K562 (cell line): Measurements from ENCODE around the gene HRC. TPM values are rescaled to one million over a fixed set of nuclear protein-coding genes. Genes with fewer than 3 reads are reported as not detected.

Experiments
- CC2D1A ChIP-seq: fragments of 450-650 bp; IDR thresholded peaks from 2 replicates; pipeline ENCODE4 v1.6.1; 2017; ENCODE audit warnings: mild to moderate bottlenecking
- DEAF1 ChIP-seq: fragments of 450-650 bp; formaldehyde crosslinking; IDR thresholded peaks from 2 replicates; pipeline ENCODE4 v1.4.0; 2020; ENCODE audit warnings: mild to moderate bottlenecking, moderate library complexity
- FOXK1 ChIP-seq: sonication (generic); formaldehyde crosslinking; IDR thresholded peaks from 2 replicates; pipeline ENCODE4 v1.8.0; 2022; ENCODE audit warnings: missing genetic modification reagents, mild to moderate bottlenecking, borderline replicate concordance
- FOXM1 ChIP-seq, 2 experiments: fragments of 450-650 bp in 1 of 2; sonication (generic) in 1 of 2; formaldehyde crosslinking in 1 of 2; IDR thresholded peaks; 2 replicates each; pipeline versions ENCODE4 v1.6.1 to v1.9.0; 2017 to 2022; ENCODE audit warnings: low read depth in 2 of 2, mild to moderate bottlenecking in 2 of 2, missing genetic modification reagents in 1 of 2, moderate library complexity in 1 of 2
- GATAD2B ChIP-seq: fragments of 450-650 bp; IDR thresholded peaks from 2 replicates; pipeline ENCODE4 v1.6.1; 2017; ENCODE audit warnings: mild to moderate bottlenecking, borderline replicate concordance
- KDM2B ChIP-seq: fragments of 250-450 bp; sonication (Bioruptor Pico); IDR thresholded peaks from 2 replicates; pipeline ENCODE4 v1.8.0; 2021; ENCODE audit warnings: mild to moderate bottlenecking, moderate library complexity
- LCOR ChIP-seq: sonication (generic); formaldehyde crosslinking; IDR thresholded peaks from 2 replicates; pipeline ENCODE4 v1.8.0; 2022; ENCODE audit warnings: mild to moderate bottlenecking, missing genetic modification reagents
- MXI1 ChIP-seq: IDR thresholded peaks from 2 replicates; pipeline ENCODE4 v1.6.1; 2011; ENCODE audit warnings: low read depth, mild to moderate bottlenecking, improper control_type of control experiment, low read length
- MYNN ChIP-seq, 2 experiments: sonication (generic); formaldehyde crosslinking in 1 of 2; IDR thresholded peaks; 2 replicates each; pipeline versions ENCODE4 v1.5.0 to v1.6.1; 2016 to 2020; ENCODE audit warnings: antibody characterized with exemption in 1 of 2, missing genetic modification reagents in 1 of 2
- PHB ChIP-seq: fragments of 250-450 bp; sonication (Bioruptor Pico); IDR thresholded peaks from 2 replicates; pipeline ENCODE4 v1.5.0; 2021
- SAFB ChIP-seq: fragments of 200-400 bp; formaldehyde crosslinking; IDR thresholded peaks from 2 replicates; pipeline ENCODE4 v1.6.1; 2017; ENCODE audit warnings: low read depth, low read length, borderline replicate concordance
- TAF1 ChIP-seq: IDR thresholded peaks from 2 replicates; pipeline ENCODE4 v1.6.1; 2011; ENCODE audit warnings: mild to moderate bottlenecking, low read length, moderate library complexity; ENCODE audit not compliant: insufficient read depth, control insufficient read depth, severe bottlenecking; ENCODE audit errors: extremely low read depth
- TBP ChIP-seq: optimal IDR thresholded peaks from 2 replicates; pipeline ENCODE3; 2011; ENCODE audit warnings: low read depth, low read length, improper control_type of control experiment
- ZBTB5 ChIP-seq: fragments of 450-650 bp; IDR thresholded peaks from 2 replicates; pipeline ENCODE4 v1.6.1; 2017; ENCODE audit warnings: antibody characterized with exemption
- ZFP36 ChIP-seq: fragments of 150-350 bp; IDR thresholded peaks from 2 replicates; pipeline ENCODE4 v1.6.1; 2018; ENCODE audit warnings: low read length, low read depth; ENCODE audit not compliant: partially characterized antibody
- ZFP91 ChIP-seq: sonication (generic); formaldehyde crosslinking; IDR thresholded peaks from 2 replicates; pipeline ENCODE4 v1.8.0; 2022; ENCODE audit warnings: mild to moderate bottlenecking, missing genetic modification reagents
- ZNF239 ChIP-seq: fragments of 250-450 bp; sonication (Bioruptor Pico); IDR thresholded peaks from 2 replicates; pipeline ENCODE4 v1.4.0; 2020; ENCODE audit warnings: mild to moderate bottlenecking
- ZNF408 ChIP-seq: fragments of 250-450 bp; sonication (Bioruptor Pico); IDR thresholded peaks from 2 replicates; pipeline ENCODE4 v1.4.0; 2020; ENCODE audit warnings: low read depth, mild to moderate bottlenecking, moderate library complexity
- ZNF668 ChIP-seq: fragments of 250-450 bp; sonication (Bioruptor Pico); IDR thresholded peaks from 2 replicates; pipeline ENCODE4 v1.8.0; 2022; ENCODE audit warnings: mild to moderate bottlenecking, inconsistent platforms
- ZNF699 ChIP-seq: fragments of 250-450 bp; sonication (Bioruptor Pico); IDR thresholded peaks from 2 replicates; pipeline ENCODE4 v1.8.0; 2021; ENCODE audit warnings: mild to moderate bottlenecking, moderate library complexity; ENCODE audit not compliant: insufficient replicate concordance
- ZNF77 ChIP-seq: fragments of 250-450 bp; sonication (Bioruptor Pico); IDR thresholded peaks from 2 replicates; pipeline ENCODE4 v1.5.0; 2020
- ZNF79 ChIP-seq: fragments of 250-450 bp; sonication (Bioruptor Pico); IDR thresholded peaks from 2 replicates; pipeline ENCODE4 v1.4.0; 2020; ENCODE audit warnings: low read depth, mild to moderate bottlenecking, moderate library complexity
- polyA plus RNA-seq, 8 experiments: library from polyadenylated mRNA; depleted of rRNA in 4 of 8; stranded (reverse) in 5 of 8; unstranded in 3 of 8; fragments of >200 nt; fragmentation: Nextera tagmentation in 2 of 8; fragmentation: Illumina TruSeq in 1 of 8; extraction: Ambion mirVana in 2 of 8; extraction: Trizol in 1 of 8; gene quantifications; 2 replicates each; pipeline versions ENCODE4 v1.2.1 to v1.2.3, GENCODE V29; 2011 to 2014; ENCODE audit warnings: inconsistent platforms in 1 of 8, missing spikeins in 1 of 8
- total RNA-seq, 7 experiments: library from RNA; depleted of rRNA in 6 of 7; stranded (reverse); fragments of >200 nt in 6 of 7; fragmentation: Illumina TruSeq in 2 of 7; extraction: Trizol in 2 of 7; gene quantifications; 2 replicates each; pipeline versions ENCODE4 v1.2.1 to v1.2.3, GENCODE V29; 2011 to 2021; ENCODE audit warnings: low replicate concordance in 1 of 7
- TF ChIP-seq, protein P1 (sequence below): fragments of 250-450 bp; sonication (Bioruptor Pico); IDR thresholded peaks from 2 replicates; pipeline ENCODE4 v1.5.0; 2020; ENCODE audit warnings: mild to moderate bottlenecking

HRC gene
- total and polyA plus RNA-seq, 9 of the 15 experiments (the other 6 are each of a cell fraction or from before 2014, with no cell fraction given): 0.66 to 18.7 (median 13.1) TPM

- TF ChIP-seq DEAF1 (no peak), ZFP91 (CRISPR knock-in tag) (no peak), CC2D1A (no peak), SAFB (no peak), TAF1 (no peak), TBP (no peak), ZNF77 (CRISPR knock-in tag) (no peak), ZFP36 (no peak), KDM2B (CRISPR knock-in tag) (no peak), FOXK1 (CRISPR knock-in tag) (no peak), MYNN (IDR thresholded peaks at IDR 0.05) (no peak), MYNN (CRISPR knock-in tag; IDR thresholded peaks at IDR 0.05) (no peak), GATAD2B (no peak), ZNF408 (CRISPR knock-in tag) (no peak), LCOR (CRISPR knock-in tag) (no peak), PHB (CRISPR knock-in tag) (peak; percentile 58; the same call in 1 of the 2 replicates), ZNF668 (CRISPR knock-in tag) (no peak), ZNF699 (CRISPR knock-in tag) (no peak), ZNF79 (CRISPR knock-in tag) (no peak), ZBTB5 (no peak), FOXM1 (IDR thresholded peaks at IDR 0.05; ENCODE audit: low read depth) (peak; percentile 51; the same call in 1 of the 2 replicates), FOXM1 (CRISPR knock-in tag; IDR thresholded peaks at IDR 0.05; ENCODE audit: low read depth) (no peak), ZNF239 (CRISPR knock-in tag) (no peak), MXI1 (peak; percentile 21; the same call in 1 of the 2 replicates)
- TF ChIP-seq, protein P1, sequence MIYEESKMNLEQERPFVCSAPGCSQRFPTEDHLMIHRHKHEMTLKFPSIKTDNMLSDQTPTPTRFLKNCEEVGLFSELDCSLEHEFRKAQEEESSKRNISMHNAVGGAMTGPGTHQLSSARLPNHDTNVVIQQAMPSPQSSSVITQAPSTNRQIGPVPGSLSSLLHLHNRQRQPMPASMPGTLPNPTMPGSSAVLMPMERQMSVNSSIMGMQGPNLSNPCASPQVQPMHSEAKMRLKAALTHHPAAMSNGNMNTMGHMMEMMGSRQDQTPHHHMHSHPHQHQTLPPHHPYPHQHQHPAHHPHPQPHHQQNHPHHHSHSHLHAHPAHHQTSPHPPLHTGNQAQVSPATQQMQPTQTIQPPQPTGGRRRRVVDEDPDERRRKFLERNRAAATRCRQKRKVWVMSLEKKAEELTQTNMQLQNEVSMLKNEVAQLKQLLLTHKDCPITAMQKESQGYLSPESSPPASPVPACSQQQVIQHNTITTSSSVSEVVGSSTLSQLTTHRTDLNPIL (CRISPR knock-in tag): no peak
Observed at GRCh38 chr19:49149652-49150105, 5.5 kb downstream of the HRC start (continued).
